Activated T-helper 2 cell treated with anti-CD3 and anti-CD28 coated beads, Interferon-gamma antibody, Interleukin-2, Interleukin-4, amounts not matched to agents 10 μg/mL and 5 μg/mL and 100 μg/mL, durations not matched to agents 14 hours and 24 hours and 36 hours (primary cell): ENCODE results near the gene PPP2R2D. TPM values are rescaled to one million over a fixed set of nuclear protein-coding genes. Genes with fewer than 3 reads are reported as not detected.

Source experiments
- DNase-seq: peaks from one replicate; pipeline ENCODE4 v3.0.0; 2021; ENCODE audit warnings: low spot score
- H3K27ac Mint-ChIP-seq: one replicate; pipeline ENCODE4 v1.8.0; 2021; ENCODE audit warnings: mixed read lengths
- H3K27me3 Mint-ChIP-seq: one replicate; pipeline ENCODE4 v1.8.0; 2021; ENCODE audit warnings: low read depth, mixed read lengths
- H3K36me3 Mint-ChIP-seq: one replicate; pipeline ENCODE4 v1.8.0; 2021; ENCODE audit warnings: low read depth, mixed read lengths
- H3K4me1 Mint-ChIP-seq: one replicate; pipeline ENCODE4 v1.8.0; 2021; ENCODE audit warnings: low read depth, mixed read lengths
- H3K4me3 Mint-ChIP-seq: one replicate; pipeline ENCODE4 v1.8.0; 2021; ENCODE audit warnings: low read depth, mild to moderate bottlenecking, moderate library complexity, mixed read lengths
- H3K9me3 Mint-ChIP-seq: one replicate; pipeline ENCODE4 v1.8.0; 2021; ENCODE audit warnings: mixed read lengths
- intact Hi-C: fragments of 100-400 bp; cut with micrococcal nuclease; formaldehyde crosslinking; loops from one replicate; pipeline ENCODE4 v1.15.1; 2023
- total RNA-seq: library from RNA; stranded (reverse); gene quantifications from 2 replicates; pipeline ENCODE4 v1.2.3, GENCODE V29; 2022

Gene PPP2R2D
- total RNA-seq, 1 donor from 2014 or later = 32.0 TPM

DNA sequence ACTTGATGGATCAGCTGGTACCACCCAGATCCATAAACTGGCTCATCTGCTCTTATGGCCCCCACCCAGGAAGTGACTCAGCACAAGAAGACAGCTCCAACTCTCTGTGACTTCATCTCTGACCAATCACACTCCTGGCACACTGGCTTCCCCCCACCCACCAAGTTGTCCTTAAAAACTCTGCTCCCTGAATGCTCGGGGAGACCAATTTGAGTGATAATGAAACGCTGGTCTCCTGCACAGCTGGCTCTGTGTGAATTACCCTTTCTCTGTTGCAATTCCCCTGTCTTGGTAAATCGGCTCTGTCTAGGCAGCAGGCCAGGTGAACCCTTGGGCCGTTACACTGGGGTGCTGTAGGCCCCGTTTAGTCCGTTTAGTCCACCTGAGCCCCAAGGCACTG is 104.3 kb downstream of the PPP2R2D start:
- H3K36me3 Mint-ChIP-seq = no peaks in the 10 kb centered on the region
- intact Hi-C loops = no loop called here

DNA sequence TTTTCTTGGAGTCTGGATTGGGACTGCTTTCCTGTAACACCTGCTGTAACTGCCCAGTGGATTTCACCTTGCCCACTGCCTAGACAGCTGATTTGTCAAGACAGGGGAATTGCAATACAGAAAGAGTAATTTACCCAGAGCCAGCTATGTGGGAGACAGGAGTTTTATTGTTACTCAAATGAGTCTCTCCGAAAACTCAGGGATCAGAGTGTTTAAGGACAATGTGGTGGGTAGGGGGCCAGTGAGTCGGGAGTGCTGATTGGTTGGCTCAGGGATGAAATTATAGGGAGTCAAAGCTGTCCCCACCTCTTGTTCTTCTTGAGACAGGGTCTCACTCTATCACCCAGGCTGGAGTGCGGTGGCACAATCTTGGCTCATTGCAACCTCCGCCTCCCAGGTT is 106.2 kb downstream of the PPP2R2D start:
- Mint-ChIP-seq H3K4me1 (no peaks in the 10 kb centered on the region), H3K4me3 (no peak overlapping the region), H3K27me3 (peaks cover 27% of the 10 kb centered on the region), H3K36me3 (no peaks in the 10 kb centered on the region), H3K27ac (no peak overlapping the region), H3K9me3 (peaks cover 10% of the 10 kb centered on the region)
- intact Hi-C loops = no loop called here
- DNase-seq = no peak

More for the DNA sequence above, 104.3 kb downstream of the PPP2R2D start:
- H3K27me3 Mint-ChIP-seq = peaks cover 19% of the 10 kb centered on the region
- no peak overlapping the region for H3K4me3 Mint-ChIP-seq
- peaks cover 10% of the 10 kb centered on the region for H3K9me3 Mint-ChIP-seq
- no peak for DNase-seq
- no peak overlapping the region for H3K27ac Mint-ChIP-seq
- no peaks in the 10 kb centered on the region for H3K4me1 Mint-ChIP-seq

DNA sequence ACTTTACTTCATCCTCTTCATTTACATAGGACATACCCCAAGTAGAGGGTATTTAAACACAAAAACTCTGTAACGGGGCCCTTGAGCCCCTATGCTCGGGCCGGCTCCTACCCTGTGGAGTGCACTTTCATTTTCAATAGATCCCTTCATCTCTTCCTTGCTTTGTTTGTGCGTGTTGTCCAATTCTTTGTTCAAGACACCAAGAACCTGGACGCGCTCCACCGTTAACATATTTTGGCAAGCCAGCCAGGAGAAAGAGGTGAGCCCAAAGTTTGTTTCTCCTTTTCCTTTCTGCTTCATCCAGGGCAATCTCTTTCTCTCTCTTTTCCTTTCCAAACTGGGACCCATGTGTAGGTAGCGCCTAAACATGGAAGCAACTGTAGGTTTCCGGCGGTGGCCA is 106.9 kb downstream of the PPP2R2D start:
- H3K27me3 Mint-ChIP-seq = peaks cover 22% of the 10 kb centered on the region
- H3K4me3 Mint-ChIP-seq = no peak overlapping the region
- intact Hi-C loops = no loop called here
- peaks cover 10% of the 10 kb centered on the region for H3K9me3 Mint-ChIP-seq
- no peaks in the 10 kb centered on the region for H3K4me1 Mint-ChIP-seq
- no peak for DNase-seq
- no peaks in the 10 kb centered on the region for H3K36me3 Mint-ChIP-seq
- H3K27ac Mint-ChIP-seq = no peak overlapping the region

Other genes starting within 250 kb of the PPP2R2D start
- 93.3 and 99.0 TPM in 2 replicates for gene BNIP3, start 80.9 kb downstream of the PPP2R2D start, total RNA-seq
- 1.3 TPM in 2 replicates for gene JAKMIP3, start 164.9 kb downstream of the PPP2R2D start, total RNA-seq